Caco-2 (cell line): Measurements from ENCODE around the gene ERC2. TPM values are rescaled to one million over a fixed set of nuclear protein-coding genes. Genes with fewer than 3 reads are reported as not detected.

Experiments
- BruUV-seq: library from RNA; stranded (reverse); fragments of 400-500 nt; replicated peaks from 2 replicates; lab custom pipeline; 2021; lab: Mats Ljungman, UMichigan
- CTCF ChIA-PET: fragments of 300-600 bp; sonication (Branson Sonifier 250); formaldehyde crosslinking; loops from one replicate; lab custom pipeline; 2022; ENCODE audit warnings: antibody characterized with exemption; lab: Charles Lee
- POLR2A ChIA-PET: fragments of 300-600 bp; sonication (Branson Sonifier 250); formaldehyde crosslinking; loops from one replicate; lab custom pipeline; 2022; ENCODE audit warnings: antibody characterized with exemption; lab: Charles Lee
- DNase-seq, 2 experiments: peaks; one replicate each; pipeline versions ENCODE4 v3.0.0 to v3.0.0-alpha.2; 2020 to 2022
- H3K27me3 ChIP-seq: replicated peaks from 2 replicates; pipeline ENCODE4 v1.6.0; 2011; ENCODE audit warnings: low read length; ENCODE audit not compliant: control insufficient read depth, insufficient read depth
- H3K36me3 ChIP-seq: 2 replicates; pipeline ENCODE4 v1.5.1; 2011; ENCODE audit warnings: low read length; ENCODE audit not compliant: control insufficient read depth, insufficient read depth
- H3K4me1 ChIP-seq: fragments of 250-450 bp; sonication (Bioruptor Pico); 2 replicates; pipeline ENCODE4 v1.5.1; 2020; ENCODE audit warnings: mild to moderate bottlenecking
- H3K4me3 ChIP-seq: 2 replicates; pipeline ENCODE4 v1.5.1; 2011; ENCODE audit warnings: low read depth, mild to moderate bottlenecking, control low read depth, low read length
- H3K9me3 ChIP-seq: fragments of 250-450 bp; sonication (Bioruptor Pico); 2 replicates; pipeline ENCODE4 v1.5.1; 2020; ENCODE audit warnings: mild to moderate bottlenecking, moderate library complexity
- H3K27ac Mint-ChIP-seq: one replicate; pipeline ENCODE4 v1.8.0; 2022; ENCODE audit warnings: mixed read lengths; ENCODE audit not compliant: unreplicated experiment
- H3K27me3 Mint-ChIP-seq: one replicate; pipeline ENCODE4 v1.8.0; 2022; ENCODE audit warnings: mixed read lengths; ENCODE audit not compliant: insufficient read depth, unreplicated experiment
- H3K36me3 Mint-ChIP-seq: one replicate; pipeline ENCODE4 v1.8.0; 2022; ENCODE audit warnings: mild to moderate bottlenecking, mixed read lengths; ENCODE audit not compliant: insufficient read depth, unreplicated experiment
- H3K4me1 Mint-ChIP-seq: one replicate; pipeline ENCODE4 v1.8.0; 2022; ENCODE audit warnings: low read depth, mixed read lengths; ENCODE audit not compliant: unreplicated experiment
- H3K4me3 Mint-ChIP-seq: one replicate; pipeline ENCODE4 v1.8.0; 2022; ENCODE audit warnings: mild to moderate bottlenecking, moderate library complexity, mixed read lengths; ENCODE audit not compliant: unreplicated experiment
- H3K9me3 Mint-ChIP-seq: one replicate; pipeline ENCODE4 v1.8.0; 2022; ENCODE audit warnings: mixed read lengths; ENCODE audit not compliant: unreplicated experiment
- CTCF ChIP-seq, 2 experiments: fragments of 200-600 bp in 1 of 2; IDR thresholded peaks; 1 replicate in 1 of 2; 2 replicates in 1 of 2; pipeline versions ENCODE4 v1.5.1 to v1.8.0; 2011 to 2022; ENCODE audit warnings: antibody characterized with exemption in 1 of 2, control low read depth in 1 of 2, inconsistent platforms in 1 of 2, low read depth in 1 of 2, low read length in 1 of 2, mild to moderate bottlenecking in 1 of 2, moderate library complexity in 1 of 2; ENCODE audit not compliant: insufficient read depth in 1 of 2, severe bottlenecking in 1 of 2, unreplicated experiment in 1 of 2
- intact Hi-C: fragments of 100-400 bp; cut with micrococcal nuclease; formaldehyde crosslinking; loops from one replicate; pipeline ENCODE4 v1.10.0; 2022; ENCODE audit not compliant: unreplicated experiment
- total RNA-seq: library from RNA; stranded (reverse); gene quantifications from 2 replicates; pipeline ENCODE4 v1.2.3, GENCODE V29; 2022

Gene ERC2
- total RNA-seq, 1 experiment from 2014 or later = 0.54 TPM

- Histone ChIP-seq H3K27me3 (no peaks in the 10 kb centered on the region), H3K9me3 (no peaks in the 10 kb centered on the region), H3K36me3 (no peaks in the 10 kb centered on the region), H3K4me1 (no peaks in the 10 kb centered on the region), H3K4me3 (no peak overlapping the region)
- Mint-ChIP-seq H3K9me3 (no peaks in the 10 kb centered on the region), H3K36me3 (no peaks in the 10 kb centered on the region), H3K4me3 (no peak overlapping the region), H3K27me3 (no peaks in the 10 kb centered on the region), H3K27ac (no peak overlapping the region), H3K4me1 (peaks cover 6% of the 10 kb centered on the region)
- intact Hi-C loops = no loop called here
- POLR2A ChIA-PET = no interaction called here
- DNase-seq = no peak
- BruUV-seq = no TSS peak
- CTCF ChIA-PET = no interaction called here
- TF ChIP-seq CTCF (IDR thresholded peaks at IDR 0.05; ENCODE audit: insufficient read depth in 1 of 2, low read depth in 1 of 2, low read length in 1 of 2, severe bottlenecking in 1 of 2, unreplicated experiment in 1 of 2) = no peak
These were observed 366.7 kb downstream of the ERC2 start for GRCh38 chr3:56101576-56101975.

- intact Hi-C loops = no loop called here
- no peak for TF ChIP-seq CTCF (IDR thresholded peaks at IDR 0.05; ENCODE audit: insufficient read depth in 1 of 2, low read depth in 1 of 2, low read length in 1 of 2, severe bottlenecking in 1 of 2, unreplicated experiment in 1 of 2)
- DNase-seq = no peak
- Mint-ChIP-seq H3K4me1 (no peaks in the 10 kb centered on the region), H3K9me3 (no peaks in the 10 kb centered on the region), H3K27ac (no peak overlapping the region), H3K36me3 (no peaks in the 10 kb centered on the region), H3K27me3 (no peaks in the 10 kb centered on the region), H3K4me3 (no peak overlapping the region)
- CTCF ChIA-PET = interaction anchor here (0.6 kb wide), 1 partner anchor 531 kb away, joined by 3 read pairs; no protein-coding TSS in a partner anchor
- POLR2A ChIA-PET = no interaction called here
- Histone ChIP-seq H3K4me1 (no peaks in the 10 kb centered on the region), H3K36me3 (no peaks in the 10 kb centered on the region), H3K9me3 (no peaks in the 10 kb centered on the region), H3K4me3 (no peak overlapping the region), H3K27me3 (no peaks in the 10 kb centered on the region)
- BruUV-seq = no TSS peak
These were observed 371.3 kb downstream of the ERC2 start for GRCh38 chr3:56096999-56097398.

GRCh38 chr3:56094170-56094569, 374.1 kb downstream of the ERC2 start:
- CTCF ChIA-PET = no interaction called here

More at GRCh38 chr3:56094170-56094569, 374.1 kb downstream of the ERC2 start:
- Mint-ChIP-seq H3K4me1 (no peaks in the 10 kb centered on the region), H3K27me3 (no peaks in the 10 kb centered on the region), H3K4me3 (no peak overlapping the region), H3K27ac (no peak overlapping the region), H3K36me3 (no peaks in the 10 kb centered on the region), H3K9me3 (no peaks in the 10 kb centered on the region)
- Histone ChIP-seq H3K36me3 (no peaks in the 10 kb centered on the region), H3K4me1 (no peaks in the 10 kb centered on the region), H3K4me3 (no peak overlapping the region), H3K9me3 (no peaks in the 10 kb centered on the region), H3K27me3 (no peaks in the 10 kb centered on the region)
- POLR2A ChIA-PET = no interaction called here
- no peak for TF ChIP-seq CTCF (IDR thresholded peaks at IDR 0.05; ENCODE audit: insufficient read depth in 1 of 2, low read depth in 1 of 2, low read length in 1 of 2, severe bottlenecking in 1 of 2, unreplicated experiment in 1 of 2)
- DNase-seq = no peak
- no TSS peak for BruUV-seq
- intact Hi-C loops = no loop called here
